Astrocyte (in vitro differentiated cells and primary cell): ENCODE data around the gene HMMR. TPM values are rescaled to one million over a fixed set of nuclear protein-coding genes. Genes with fewer than 3 reads are reported as not detected.

Source experiments
- DNase-seq: peaks from one replicate; pipeline ENCODE4 v3.0.0-alpha.2; 2010; ENCODE audit warnings: low read depth
- FAIRE-seq: peaks from 2 replicates; lab custom pipeline; 2011; peaks lifted over from hg19 to GRCh38; lab: Jason Lieb, UNC
- H2AFZ ChIP-seq: 2 replicates; pipeline ENCODE4 v1.6.0; 2012; ENCODE audit warnings: low read depth, low read length, inconsistent platforms
- H3K27ac ChIP-seq: 2 replicates; pipeline ENCODE4 v1.5.1; 2011; ENCODE audit warnings: low read depth, low read length, inconsistent platforms
- H3K27me3 ChIP-seq: 2 replicates; pipeline ENCODE4 v1.6.0; 2011; ENCODE audit warnings: low read length, inconsistent platforms; ENCODE audit not compliant: insufficient read depth
- H3K36me3 ChIP-seq: 2 replicates; pipeline ENCODE4 v1.5.1; 2011; ENCODE audit warnings: low read length, inconsistent platforms; ENCODE audit not compliant: insufficient read depth
- H3K4me1 ChIP-seq: 2 replicates; pipeline ENCODE4 v1.5.1; 2011; ENCODE audit warnings: low read length, inconsistent platforms; ENCODE audit not compliant: insufficient read depth
- H3K4me2 ChIP-seq: 2 replicates; pipeline ENCODE4 v1.6.0; 2012; ENCODE audit warnings: low read length, inconsistent platforms
- H3K4me3 ChIP-seq: 2 replicates; pipeline ENCODE4 v1.5.1; 2011; ENCODE audit warnings: low read depth, mild to moderate bottlenecking, low read length, inconsistent platforms; ENCODE audit not compliant: insufficient read depth
- H3K79me2 ChIP-seq: 2 replicates; pipeline ENCODE4 v1.6.0; 2012; ENCODE audit warnings: mild to moderate bottlenecking, low read length, inconsistent platforms; ENCODE audit not compliant: insufficient read depth
- H3K9ac ChIP-seq: 2 replicates; pipeline ENCODE4 v1.6.0; 2012; ENCODE audit warnings: mild to moderate bottlenecking, low read length, inconsistent platforms
- H3K9me3 ChIP-seq: 2 replicates; pipeline ENCODE4 v1.5.1; 2012; ENCODE audit warnings: low read depth, mild to moderate bottlenecking, low read length, inconsistent platforms; ENCODE audit not compliant: insufficient read depth
- H4K20me1 ChIP-seq: 2 replicates; pipeline ENCODE4 v1.6.0; 2012; ENCODE audit warnings: low read length, inconsistent platforms; ENCODE audit not compliant: insufficient read depth
- H3K27ac Mint-ChIP-seq: one replicate; pipeline ENCODE4 v1.8.0; 2021; ENCODE audit warnings: mild to moderate bottlenecking, mixed read lengths; ENCODE audit not compliant: unreplicated experiment
- H3K27me3 Mint-ChIP-seq: one replicate; pipeline ENCODE4 v1.8.0; 2021; ENCODE audit warnings: low read depth, mixed read lengths; ENCODE audit not compliant: unreplicated experiment
- H3K36me3 Mint-ChIP-seq: one replicate; pipeline ENCODE4 v1.8.0; 2021; ENCODE audit warnings: low read depth, mixed read lengths; ENCODE audit not compliant: unreplicated experiment
- H3K4me1 Mint-ChIP-seq: one replicate; pipeline ENCODE4 v1.8.0; 2021; ENCODE audit warnings: low read depth, mixed read lengths; ENCODE audit not compliant: unreplicated experiment
- H3K4me3 Mint-ChIP-seq: one replicate; pipeline ENCODE4 v1.8.0; 2021; ENCODE audit warnings: mild to moderate bottlenecking, moderate library complexity, mixed read lengths; ENCODE audit not compliant: unreplicated experiment
- H3K9me3 Mint-ChIP-seq: one replicate; pipeline ENCODE4 v1.8.0; 2021; ENCODE audit warnings: mild to moderate bottlenecking, mixed read lengths; ENCODE audit not compliant: unreplicated experiment
- EZH2 ChIP-seq: IDR thresholded peaks from 2 replicates; pipeline ENCODE4 v1.6.1; 2012; ENCODE audit warnings: mild to moderate bottlenecking, low read length, inconsistent platforms; ENCODE audit not compliant: insufficient read depth
- total RNA-seq: library from RNA; stranded (reverse); gene quantifications from 2 replicates; pipeline ENCODE4 v1.2.1, GENCODE V29; 2021
- TF ChIP-seq, protein P1 (sequence below): IDR thresholded peaks from 2 replicates; pipeline ENCODE4 v1.5.1; 2011; ENCODE audit warnings: low read depth, mild to moderate bottlenecking, inconsistent platforms, low read length, moderate library complexity; ENCODE audit not compliant: insufficient read depth

The HMMR gene
- total RNA-seq, 1 donor from 2014 or later, result 4.0 TPM

DNA sequence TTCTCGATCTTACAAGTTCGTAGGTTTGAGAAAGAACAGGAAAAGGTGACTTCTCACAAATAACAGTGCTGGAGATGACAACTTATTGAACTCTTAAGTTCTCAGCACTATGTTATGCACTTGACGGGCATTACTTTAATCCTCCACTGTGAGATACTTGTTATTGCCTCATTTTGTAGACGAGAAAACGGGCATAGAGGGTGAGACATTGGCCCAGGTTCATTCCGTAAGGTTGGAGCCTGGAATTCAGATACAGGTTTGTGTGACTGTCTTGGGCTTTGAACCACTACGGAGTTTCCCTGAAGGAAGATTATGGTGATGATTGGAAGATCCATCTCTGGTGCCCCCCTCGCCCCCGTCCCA lies 45.6 kb downstream of the HMMR start:
- Histone ChIP-seq H3K4me1 (peaks cover 35% of the 10 kb centered on the region), H3K4me2 (peak overlapping the region; percentile 97), H3K27me3 (no peaks in the 10 kb centered on the region), H3K36me3 (no peaks in the 10 kb centered on the region), H3K4me3 (peak overlapping the region; percentile 97), H3K27ac (peak overlapping the region; percentile 85), H4K20me1 (peaks cover 40% of the 10 kb centered on the region), H3K9ac (peak overlapping the region; percentile 96), H3K79me2 (peaks cover 54% of the 10 kb centered on the region), H2AFZ (no peak overlapping the region), H3K9me3 (no peaks in the 10 kb centered on the region)
- no peak for FAIRE-seq
- Mint-ChIP-seq H3K4me1 (peaks cover 16% of the 10 kb centered on the region), H3K36me3 (no peaks in the 10 kb centered on the region), H3K27me3 (no peaks in the 10 kb centered on the region), H3K4me3 (peak overlapping the region; percentile 94), H3K9me3 (no peaks in the 10 kb centered on the region), H3K27ac (peak overlapping the region; percentile 83)
- no peak for DNase-seq
- TF ChIP-seq, protein P1, sequence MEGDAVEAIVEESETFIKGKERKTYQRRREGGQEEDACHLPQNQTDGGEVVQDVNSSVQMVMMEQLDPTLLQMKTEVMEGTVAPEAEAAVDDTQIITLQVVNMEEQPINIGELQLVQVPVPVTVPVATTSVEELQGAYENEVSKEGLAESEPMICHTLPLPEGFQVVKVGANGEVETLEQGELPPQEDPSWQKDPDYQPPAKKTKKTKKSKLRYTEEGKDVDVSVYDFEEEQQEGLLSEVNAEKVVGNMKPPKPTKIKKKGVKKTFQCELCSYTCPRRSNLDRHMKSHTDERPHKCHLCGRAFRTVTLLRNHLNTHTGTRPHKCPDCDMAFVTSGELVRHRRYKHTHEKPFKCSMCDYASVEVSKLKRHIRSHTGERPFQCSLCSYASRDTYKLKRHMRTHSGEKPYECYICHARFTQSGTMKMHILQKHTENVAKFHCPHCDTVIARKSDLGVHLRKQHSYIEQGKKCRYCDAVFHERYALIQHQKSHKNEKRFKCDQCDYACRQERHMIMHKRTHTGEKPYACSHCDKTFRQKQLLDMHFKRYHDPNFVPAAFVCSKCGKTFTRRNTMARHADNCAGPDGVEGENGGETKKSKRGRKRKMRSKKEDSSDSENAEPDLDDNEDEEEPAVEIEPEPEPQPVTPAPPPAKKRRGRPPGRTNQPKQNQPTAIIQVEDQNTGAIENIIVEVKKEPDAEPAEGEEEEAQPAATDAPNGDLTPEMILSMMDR, result no peak
- no peak for TF ChIP-seq EZH2

DNA sequence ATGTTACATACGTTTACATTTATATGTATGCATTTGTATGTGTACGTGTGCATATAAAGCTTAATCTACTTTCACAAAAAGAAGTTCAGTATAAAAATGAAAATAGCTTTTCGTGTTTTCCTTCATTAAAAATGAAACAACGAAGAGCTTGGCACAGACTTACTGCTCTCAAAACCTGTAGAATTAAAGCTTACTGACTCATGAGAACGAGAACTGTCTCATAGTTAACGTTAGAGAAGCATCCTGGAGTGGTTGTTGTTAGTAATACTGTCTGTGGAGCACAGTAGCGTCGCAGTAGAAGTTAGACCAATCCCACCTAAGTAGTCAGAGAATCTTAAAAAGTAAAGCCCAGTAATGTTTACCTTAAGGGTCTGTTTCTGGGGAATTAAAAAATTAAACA lies 46.3 kb downstream of the HMMR start:
- H3K79me2 ChIP-seq, result peaks cover 60% of the 10 kb centered on the region
- Mint-ChIP-seq H3K9me3 (no peaks in the 10 kb centered on the region), H3K36me3 (no peaks in the 10 kb centered on the region), H3K27ac (peak overlapping the region; percentile 83), H3K27me3 (no peaks in the 10 kb centered on the region), H3K4me1 (peaks cover 16% of the 10 kb centered on the region), H3K4me3 (peak overlapping the region; percentile 94)
- no peaks in the 10 kb centered on the region for H3K27me3 ChIP-seq
- H3K27ac ChIP-seq, result peak overlapping the region; percentile 85
- DNase-seq (peak; percentile 64), FAIRE-seq (no peak)
- peaks cover 35% of the 10 kb centered on the region for H3K4me1 ChIP-seq
- H4K20me1 ChIP-seq, result peaks cover 44% of the 10 kb centered on the region
- peak overlapping the region; percentile 96 for H3K9ac ChIP-seq
- no peaks in the 10 kb centered on the region for H3K9me3 ChIP-seq
- H3K36me3 ChIP-seq, result peaks cover 1% of the 10 kb centered on the region
- H3K4me2 ChIP-seq, result peak overlapping the region; percentile 97
- peak overlapping the region; percentile 97 for H3K4me3 ChIP-seq
- TF ChIP-seq EZH2, result no peak
- TF ChIP-seq, protein P1, result no peak
- no peak overlapping the region for H2AFZ ChIP-seq

DNA sequence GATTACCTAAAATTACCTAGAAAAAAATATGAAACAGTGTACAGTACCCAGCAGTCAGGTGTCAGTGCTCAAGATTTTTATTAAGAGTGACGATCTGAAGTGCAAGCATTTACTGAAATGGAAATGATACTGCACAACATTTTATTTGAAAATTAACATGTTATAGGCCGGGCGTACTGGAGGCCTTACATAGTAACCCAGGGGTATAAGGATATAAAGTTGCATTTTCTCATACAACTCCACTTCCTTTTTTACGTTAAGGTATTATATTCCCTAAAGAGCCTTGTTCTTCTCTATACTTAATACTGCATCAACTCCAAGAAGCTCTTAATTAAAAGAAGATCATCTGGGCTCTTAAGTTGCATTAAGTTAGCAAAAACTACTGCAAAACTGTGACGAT lies 48.3 kb downstream of the HMMR start:
- DNase-seq, result no peak
- Histone ChIP-seq H2AFZ (no peak overlapping the region), H3K36me3 (peaks cover 15% of the 10 kb centered on the region), H3K79me2 (peaks cover 80% of the 10 kb centered on the region), H3K4me1 (peaks cover 28% of the 10 kb centered on the region), H3K27me3 (no peaks in the 10 kb centered on the region), H4K20me1 (peaks cover 58% of the 10 kb centered on the region), H3K27ac (peak overlapping the region; percentile 29), H3K4me3 (peak overlapping the region; percentile 37), H3K4me2 (peak overlapping the region; percentile 81), H3K9ac (peak overlapping the region; percentile 59), H3K9me3 (no peaks in the 10 kb centered on the region)
- H3K36me3 Mint-ChIP-seq, result no peaks in the 10 kb centered on the region
- H3K27ac Mint-ChIP-seq, result no peak overlapping the region
- H3K9me3 Mint-ChIP-seq, result no peaks in the 10 kb centered on the region
- H3K4me3 Mint-ChIP-seq, result peak overlapping the region; percentile 54
- H3K27me3 Mint-ChIP-seq, result no peaks in the 10 kb centered on the region
- peaks cover 12% of the 10 kb centered on the region for H3K4me1 Mint-ChIP-seq
- TF ChIP-seq, protein P1, result no peak
- TF ChIP-seq EZH2, result no peak
- FAIRE-seq, result no peak
